K562 (cell line): Measurements from ENCODE around the gene JUND. TPM values are rescaled to one million over a fixed set of nuclear protein-coding genes. Genes with fewer than 3 reads are reported as not detected.

ENCODE experiments used
- CREM ChIP-seq: IDR thresholded peaks from 2 replicates; pipeline ENCODE4 v1.6.1; 2014; ENCODE audit warnings: antibody characterized with exemption, low read depth
- DMBX1 ChIP-seq: fragments of 250-450 bp; sonication (Bioruptor Pico); IDR thresholded peaks from 2 replicates; pipeline ENCODE4 v1.8.0; 2022; ENCODE audit warnings: inconsistent platforms, mild to moderate bottlenecking, moderate library complexity, borderline replicate concordance
- EZH2 ChIP-seq: IDR thresholded peaks from 2 replicates; pipeline ENCODE4 v1.6.1; 2012; ENCODE audit warnings: low read depth, mild to moderate bottlenecking, inconsistent platforms, low read length, borderline replicate concordance
- HDAC1 ChIP-seq, 2 experiments: fragments of 450-650 bp; IDR thresholded peaks; 2 replicates each; pipeline ENCODE4 v1.6.1; 2016 to 2017; ENCODE audit warnings: inconsistent platforms in 1 of 2, mild to moderate bottlenecking in 1 of 2, moderate library complexity in 1 of 2
- HLTF ChIP-seq: fragments of 450-650 bp; IDR thresholded peaks from 2 replicates; pipeline ENCODE4 v1.6.1; 2016
- ILK ChIP-seq: fragments of 450-650 bp; IDR thresholded peaks from 2 replicates; pipeline ENCODE4 v1.6.1; 2016; ENCODE audit warnings: missing genetic modification characterization, low read depth, mild to moderate bottlenecking, missing compliant biosample characterization, moderate library complexity, borderline replicate concordance
- JUN ChIP-seq, 2 experiments: sonication (generic) in 1 of 2; formaldehyde crosslinking in 1 of 2; IDR thresholded peaks; 2 replicates each; pipeline versions ENCODE4 v1.6.1 to v1.8.0; 2012 to 2022; ENCODE audit warnings: borderline replicate concordance in 2 of 2, mild to moderate bottlenecking in 2 of 2, improper control_type of control experiment in 1 of 2, low read depth in 1 of 2, low read length in 1 of 2, missing genetic modification reagents in 1 of 2
- KAT7 ChIP-seq: sonication (generic); formaldehyde crosslinking; IDR thresholded peaks from 2 replicates; pipeline ENCODE4 v1.8.0; 2022; ENCODE audit warnings: missing genetic modification reagents, mild to moderate bottlenecking, borderline replicate concordance
- KLF16 ChIP-seq: IDR thresholded peaks from 2 replicates; pipeline ENCODE4 v1.6.1; 2016; ENCODE audit warnings: antibody characterized with exemption
- NCOA6 ChIP-seq: fragments of 450-650 bp; IDR thresholded peaks from 2 replicates; pipeline ENCODE4 v1.6.1; 2017; ENCODE audit warnings: mild to moderate bottlenecking
- TEAD1 ChIP-seq, 2 experiments: fragments of 450-650 bp in 1 of 2; sonication (generic) in 1 of 2; formaldehyde crosslinking; IDR thresholded peaks; 2 replicates each; pipeline versions ENCODE4 v1.4.0 to v1.8.0; 2020 to 2022; ENCODE audit warnings: mild to moderate bottlenecking in 2 of 2, missing genetic modification reagents in 1 of 2
- ZNF12 ChIP-seq: sonication (generic); formaldehyde crosslinking; IDR thresholded peaks from 2 replicates; pipeline ENCODE4 v1.4.0; 2020; ENCODE audit warnings: mild to moderate bottlenecking, missing genetic modification reagents
- ZNF133 ChIP-seq: fragments of 250-450 bp; sonication (Bioruptor Pico); IDR thresholded peaks from 2 replicates; pipeline ENCODE4 v1.4.0; 2020; ENCODE audit warnings: mild to moderate bottlenecking
- ZZZ3 ChIP-seq: fragments of 450-650 bp; IDR thresholded peaks from 2 replicates; pipeline ENCODE4 v1.6.1; 2016; ENCODE audit warnings: antibody characterized with exemption, mild to moderate bottlenecking, moderate library complexity
- polyA plus RNA-seq, 8 experiments: library from polyadenylated mRNA; depleted of rRNA in 4 of 8; stranded (reverse) in 5 of 8; unstranded in 3 of 8; fragments of >200 nt; fragmentation: Nextera tagmentation in 2 of 8; fragmentation: Illumina TruSeq in 1 of 8; extraction: Ambion mirVana in 2 of 8; extraction: Trizol in 1 of 8; gene quantifications; 2 replicates each; pipeline versions ENCODE4 v1.2.1 to v1.2.3, GENCODE V29; 2011 to 2014; ENCODE audit warnings: inconsistent platforms in 1 of 8, missing spikeins in 1 of 8
- total RNA-seq, 7 experiments: library from RNA; depleted of rRNA in 6 of 7; stranded (reverse); fragments of >200 nt in 6 of 7; fragmentation: Illumina TruSeq in 2 of 7; extraction: Trizol in 2 of 7; gene quantifications; 2 replicates each; pipeline versions ENCODE4 v1.2.1 to v1.2.3, GENCODE V29; 2011 to 2021; ENCODE audit warnings: low replicate concordance in 1 of 7
- TF ChIP-seq, protein P1 (sequence below): sonication (generic); formaldehyde crosslinking; IDR thresholded peaks from 2 replicates; pipeline ENCODE4 v1.8.1; 2023; ENCODE audit warnings: mild to moderate bottlenecking, missing genetic modification reagents
- TF ChIP-seq, protein P2 (sequence below): sonication (generic); formaldehyde crosslinking; IDR thresholded peaks from 2 replicates; pipeline ENCODE4 v1.8.1; 2023; ENCODE audit warnings: mild to moderate bottlenecking, missing genetic modification reagents
- TF ChIP-seq, protein P3 (sequence below), 2 experiments: fragments of 200-800 bp in 1 of 2; sonication (Bioruptor generic) in 1 of 2; sonication (generic) in 1 of 2; formaldehyde crosslinking in 1 of 2; IDR thresholded peaks in 1 of 2; conservative IDR thresholded peaks in 1 of 2; 2 replicates each; pipeline versions ENCODE4 v1.5.0 to v1.6.1; 2016 to 2020; ENCODE audit warnings: missing compliant biosample characterization in 1 of 2, missing genetic modification characterization in 1 of 2, missing genetic modification reagents in 1 of 2
- TF ChIP-seq, protein P4 (sequence below): fragments of 250-450 bp; sonication (Bioruptor Pico); IDR thresholded peaks from 2 replicates; pipeline ENCODE4 v1.8.0; 2021; ENCODE audit warnings: borderline replicate concordance, mild to moderate bottlenecking, moderate library complexity; ENCODE audit not compliant: poor library complexity, severe bottlenecking

Gene JUND
- total and polyA plus RNA-seq, 9 of the 15 experiments (the other 6 are each of a cell fraction or from before 2014, with no cell fraction given): 6.4 to 286 (median 42.3) TPM

DNA sequence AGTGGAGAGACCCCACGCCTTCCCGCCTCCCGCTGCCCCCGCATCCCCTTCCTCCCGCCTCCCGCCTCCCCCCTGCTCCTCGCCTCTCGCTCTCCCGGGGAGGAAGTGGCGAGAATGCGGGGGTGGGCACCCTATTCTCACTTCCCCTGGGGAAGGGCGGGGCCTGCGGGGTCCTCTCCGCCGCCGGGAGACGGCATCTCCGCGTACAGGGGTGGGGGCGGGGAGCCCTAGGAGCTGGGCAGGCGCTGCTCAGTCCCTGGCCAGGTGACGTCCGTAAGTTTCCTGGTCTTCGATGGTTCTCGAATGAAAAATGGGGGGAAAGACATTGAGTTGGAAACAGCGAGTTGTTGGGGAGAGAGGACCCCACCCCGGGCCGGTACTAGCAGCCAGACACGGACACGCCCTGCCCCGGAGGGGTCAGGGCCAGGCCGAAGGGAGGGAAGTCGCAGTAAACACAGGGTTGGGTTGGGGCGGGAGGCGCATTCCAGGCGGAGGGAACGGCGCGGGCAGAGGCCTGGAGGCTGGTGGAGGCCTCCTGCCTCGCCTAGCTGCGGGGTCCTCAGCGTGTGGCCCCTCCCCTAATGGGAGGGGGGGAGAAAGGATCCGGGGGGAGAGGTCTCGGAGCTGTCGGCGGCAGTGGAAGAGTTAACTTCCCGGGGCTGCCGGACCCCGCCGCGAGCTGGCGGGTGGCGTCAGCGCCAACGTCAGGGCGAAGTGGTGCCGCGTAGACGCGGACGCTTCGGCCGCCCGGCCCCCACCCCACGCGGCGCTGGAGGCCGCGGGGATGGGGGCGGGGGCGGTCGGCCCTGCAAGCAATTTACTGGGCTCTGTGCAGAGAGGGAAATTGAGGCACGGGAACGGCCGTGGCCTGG is 10.4 kb upstream of the JUND start (continued):
- TF ChIP-seq EZH2 (no peak), HDAC1 (IDR thresholded peaks at IDR 0.05) (peak in 1 of 2 experiments; percentile 52; a peak in 1 of 4 replicates), KAT7 (CRISPR knock-in tag) (peak; percentile 94; the same call in 1 of the 2 replicates), CREM (peak; percentile 81), NCOA6 (no peak), ZNF133 (CRISPR knock-in tag) (peak; percentile 3; the same call in 1 of the 2 replicates), DMBX1 (CRISPR knock-in tag) (no peak; the same call in 1 of the 2 replicates), HLTF (peak; percentile 13; the same call in 1 of the 2 replicates), ZZZ3 (no peak), ZNF12 (CRISPR knock-in tag) (0 out of 2 replicates have a peak, but pooled peaks have one; percentile 42), ILK (no peak), JUN (IDR thresholded peaks at IDR 0.05; ENCODE audit: borderline replicate concordance, low read depth, low read length) (no peak), JUN (CRISPR knock-in tag; IDR thresholded peaks at IDR 0.05; ENCODE audit: borderline replicate concordance) (peak; percentile 75; the same call in 1 of the 2 replicates), KLF16 (no peak; the same call in 1 of the 2 replicates), TEAD1 (CRISPR knock-in tag; IDR thresholded peaks at IDR 0.05) (peak; percentile 87 to 99)
- TF ChIP-seq, protein P1, sequence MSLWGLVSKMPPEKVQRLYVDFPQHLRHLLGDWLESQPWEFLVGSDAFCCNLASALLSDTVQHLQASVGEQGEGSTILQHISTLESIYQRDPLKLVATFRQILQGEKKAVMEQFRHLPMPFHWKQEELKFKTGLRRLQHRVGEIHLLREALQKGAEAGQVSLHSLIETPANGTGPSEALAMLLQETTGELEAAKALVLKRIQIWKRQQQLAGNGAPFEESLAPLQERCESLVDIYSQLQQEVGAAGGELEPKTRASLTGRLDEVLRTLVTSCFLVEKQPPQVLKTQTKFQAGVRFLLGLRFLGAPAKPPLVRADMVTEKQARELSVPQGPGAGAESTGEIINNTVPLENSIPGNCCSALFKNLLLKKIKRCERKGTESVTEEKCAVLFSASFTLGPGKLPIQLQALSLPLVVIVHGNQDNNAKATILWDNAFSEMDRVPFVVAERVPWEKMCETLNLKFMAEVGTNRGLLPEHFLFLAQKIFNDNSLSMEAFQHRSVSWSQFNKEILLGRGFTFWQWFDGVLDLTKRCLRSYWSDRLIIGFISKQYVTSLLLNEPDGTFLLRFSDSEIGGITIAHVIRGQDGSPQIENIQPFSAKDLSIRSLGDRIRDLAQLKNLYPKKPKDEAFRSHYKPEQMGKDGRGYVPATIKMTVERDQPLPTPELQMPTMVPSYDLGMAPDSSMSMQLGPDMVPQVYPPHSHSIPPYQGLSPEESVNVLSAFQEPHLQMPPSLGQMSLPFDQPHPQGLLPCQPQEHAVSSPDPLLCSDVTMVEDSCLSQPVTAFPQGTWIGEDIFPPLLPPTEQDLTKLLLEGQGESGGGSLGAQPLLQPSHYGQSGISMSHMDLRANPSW (CRISPR knock-in tag): no peak
- TF ChIP-seq, protein P2, sequence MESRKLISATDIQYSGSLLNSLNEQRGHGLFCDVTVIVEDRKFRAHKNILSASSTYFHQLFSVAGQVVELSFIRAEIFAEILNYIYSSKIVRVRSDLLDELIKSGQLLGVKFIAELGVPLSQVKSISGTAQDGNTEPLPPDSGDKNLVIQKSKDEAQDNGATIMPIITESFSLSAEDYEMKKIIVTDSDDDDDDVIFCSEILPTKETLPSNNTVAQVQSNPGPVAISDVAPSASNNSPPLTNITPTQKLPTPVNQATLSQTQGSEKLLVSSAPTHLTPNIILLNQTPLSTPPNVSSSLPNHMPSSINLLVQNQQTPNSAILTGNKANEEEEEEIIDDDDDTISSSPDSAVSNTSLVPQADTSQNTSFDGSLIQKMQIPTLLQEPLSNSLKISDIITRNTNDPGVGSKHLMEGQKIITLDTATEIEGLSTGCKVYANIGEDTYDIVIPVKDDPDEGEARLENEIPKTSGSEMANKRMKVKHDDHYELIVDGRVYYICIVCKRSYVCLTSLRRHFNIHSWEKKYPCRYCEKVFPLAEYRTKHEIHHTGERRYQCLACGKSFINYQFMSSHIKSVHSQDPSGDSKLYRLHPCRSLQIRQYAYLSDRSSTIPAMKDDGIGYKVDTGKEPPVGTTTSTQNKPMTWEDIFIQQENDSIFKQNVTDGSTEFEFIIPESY (CRISPR knock-in tag): no peak
- TF ChIP-seq, protein P3, sequence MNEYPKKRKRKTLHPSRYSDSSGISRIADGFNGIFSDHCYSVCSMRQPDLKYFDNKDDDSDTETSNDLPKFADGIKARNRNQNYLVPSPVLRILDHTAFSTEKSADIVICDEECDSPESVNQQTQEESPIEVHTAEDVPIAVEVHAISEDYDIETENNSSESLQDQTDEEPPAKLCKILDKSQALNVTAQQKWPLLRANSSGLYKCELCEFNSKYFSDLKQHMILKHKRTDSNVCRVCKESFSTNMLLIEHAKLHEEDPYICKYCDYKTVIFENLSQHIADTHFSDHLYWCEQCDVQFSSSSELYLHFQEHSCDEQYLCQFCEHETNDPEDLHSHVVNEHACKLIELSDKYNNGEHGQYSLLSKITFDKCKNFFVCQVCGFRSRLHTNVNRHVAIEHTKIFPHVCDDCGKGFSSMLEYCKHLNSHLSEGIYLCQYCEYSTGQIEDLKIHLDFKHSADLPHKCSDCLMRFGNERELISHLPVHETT (CRISPR knock-in tag; conservative IDR thresholded peaks at IDR 0.05 in 1 of 2, IDR thresholded peaks at IDR 0.05 in 1 of 2): peak in 1 of 2 experiments; percentile 91; a peak in 2 of 4 replicates
- TF ChIP-seq, protein P4, sequence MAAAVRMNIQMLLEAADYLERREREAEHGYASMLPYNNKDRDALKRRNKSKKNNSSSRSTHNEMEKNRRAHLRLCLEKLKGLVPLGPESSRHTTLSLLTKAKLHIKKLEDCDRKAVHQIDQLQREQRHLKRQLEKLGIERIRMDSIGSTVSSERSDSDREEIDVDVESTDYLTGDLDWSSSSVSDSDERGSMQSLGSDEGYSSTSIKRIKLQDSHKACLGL (CRISPR knock-in tag): no peak
